T-helper 17 cell (primary cell): ENCODE results near the gene MESP2. TPM values are rescaled to one million over a fixed set of nuclear protein-coding genes. Genes with fewer than 3 reads are reported as not detected.

Experiments
- ATAC-seq: fragments of 150-1000 bp; cut with Tn5 transposase; 2 replicates; pipeline ENCODE4 v1.10.0; 2021; ENCODE audit warnings: mild to moderate bottlenecking, moderate library complexity
- DNase-seq, 3 donors: peaks; one replicate each; pipeline versions ENCODE4 v3.0.0 to v3.0.0-alpha.2; 2020 to 2021
- H3K9me3 ChIP-seq: one replicate; pipeline ENCODE4 v1.7.0; 2013; ENCODE audit warnings: low read length, mild to moderate bottlenecking; ENCODE audit not compliant: control insufficient read depth, poor library complexity, severe bottlenecking
- H3K27ac Mint-ChIP-seq: one replicate; pipeline ENCODE4 v1.8.0; 2022; ENCODE audit warnings: mild to moderate bottlenecking, moderate library complexity, mixed read lengths
- H3K27me3 Mint-ChIP-seq: one replicate; pipeline ENCODE4 v1.8.0; 2022; ENCODE audit warnings: mixed read lengths
- H3K36me3 Mint-ChIP-seq: one replicate; pipeline ENCODE4 v1.8.0; 2022; ENCODE audit warnings: low read depth, mixed read lengths
- H3K4me1 Mint-ChIP-seq: one replicate; pipeline ENCODE4 v1.8.0; 2022; ENCODE audit warnings: mild to moderate bottlenecking, mixed read lengths
- H3K4me3 Mint-ChIP-seq: one replicate; pipeline ENCODE4 v1.8.0; 2022; ENCODE audit warnings: mild to moderate bottlenecking, moderate library complexity, mixed read lengths
- total RNA-seq, 4 donors: library from RNA in 2 of 4; stranded (reverse) in 2 of 4; gene quantifications; one replicate each; pipeline ENCODE4 v1.2.3 and lab custom pipeline; 2022 to 2026

The MESP2 gene
- total RNA-seq, 2 donors from 2014 or later = not detected

DNA sequence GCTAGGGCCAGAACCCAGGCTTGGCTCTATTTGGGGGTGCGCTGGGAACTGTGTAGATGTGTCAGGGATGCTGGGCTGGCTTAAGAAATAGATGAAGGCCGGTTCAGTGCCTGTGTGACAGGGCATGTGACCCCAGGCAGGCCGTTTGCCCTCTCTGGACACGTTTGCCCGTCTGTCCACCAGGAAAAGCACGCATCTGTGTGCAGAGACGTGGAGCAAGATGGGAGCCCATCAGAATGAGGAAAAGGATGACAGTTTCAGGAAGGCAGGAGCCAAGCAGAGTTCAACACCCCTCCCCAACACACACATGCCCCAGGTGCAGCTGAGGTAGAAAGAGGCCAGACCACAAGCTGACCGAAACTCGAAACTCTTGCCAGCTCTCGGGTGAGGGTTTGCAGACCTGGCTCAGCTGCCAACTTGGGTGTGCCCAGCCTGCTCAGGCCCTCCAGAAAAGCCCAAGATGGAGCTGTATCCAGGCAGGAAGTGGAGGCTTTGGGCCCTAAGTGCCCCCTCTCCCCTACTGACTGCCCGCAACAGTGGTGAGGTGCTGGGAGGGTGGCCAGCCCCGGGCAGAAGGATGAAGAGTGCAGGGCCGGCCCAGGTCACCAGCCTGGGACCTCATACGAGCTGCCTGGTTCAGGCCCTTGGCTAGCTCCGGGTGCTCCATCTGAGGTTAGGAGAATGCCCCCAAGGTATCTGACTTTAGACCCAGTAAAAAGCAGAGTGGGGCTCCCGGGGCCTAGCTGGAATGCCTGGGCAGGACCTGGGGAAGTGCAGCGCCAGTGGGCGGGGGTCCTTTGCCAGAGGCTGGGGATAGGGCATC lies 14.9 kb upstream of the MESP2 start:
- Mint-ChIP-seq H3K36me3 (no peaks in the 10 kb centered on the region), H3K4me3 (no peak overlapping the region), H3K27ac (peak overlapping the region; percentile 39), H3K27me3 (peaks cover 23% of the 10 kb centered on the region), H3K4me1 (peaks cover 5% of the 10 kb centered on the region)
- no peaks in the 10 kb centered on the region for H3K9me3 ChIP-seq
- ATAC-seq (no peak), DNase-seq (no peak)

DNA sequence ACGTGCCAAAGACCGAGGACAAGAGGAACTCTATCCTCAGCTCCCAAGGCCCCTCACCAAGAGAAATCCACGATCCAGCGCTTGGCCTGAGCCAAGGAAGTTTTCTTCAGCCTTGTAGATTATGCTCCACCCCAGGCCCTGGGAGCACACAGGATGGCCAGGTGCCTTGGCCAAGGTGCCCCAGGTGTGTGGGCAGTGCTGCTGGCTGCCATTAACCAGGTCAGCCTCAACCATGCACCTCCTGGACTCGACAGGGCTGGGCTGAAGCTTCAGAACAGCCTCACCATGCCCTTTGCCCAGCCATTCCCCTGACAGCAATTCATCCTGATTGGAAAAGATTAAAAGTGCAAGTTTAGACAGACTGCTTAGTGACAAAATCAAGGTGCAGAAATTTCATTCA lies 14.2 kb upstream of the MESP2 start:
- no peak overlapping the region for H3K27ac Mint-ChIP-seq
- H3K36me3 Mint-ChIP-seq = no peaks in the 10 kb centered on the region

DNA sequence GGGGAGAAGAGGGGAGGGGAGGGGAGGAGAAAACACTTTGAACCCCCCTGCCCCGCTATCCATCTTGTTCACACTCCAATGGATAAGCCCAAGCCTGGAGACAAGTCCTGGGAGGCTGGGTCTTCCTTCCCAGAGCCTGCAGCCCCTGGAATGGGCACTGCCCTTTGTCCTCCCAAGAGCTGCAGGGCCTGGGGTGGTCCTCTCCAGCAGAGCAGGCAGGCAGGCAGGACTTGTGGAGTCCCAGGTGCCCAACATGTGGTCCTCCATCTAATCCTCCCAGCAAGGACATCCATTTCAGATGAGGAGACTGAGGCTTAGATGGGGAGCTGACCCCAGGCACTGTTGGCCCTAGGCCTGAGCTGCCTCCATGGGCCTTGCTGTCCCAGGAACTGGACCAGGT lies 10.4 kb upstream of the MESP2 start:
- H3K36me3 Mint-ChIP-seq = no peaks in the 10 kb centered on the region
- no peak overlapping the region for H3K4me3 Mint-ChIP-seq
- H3K27me3 Mint-ChIP-seq = peaks cover 4% of the 10 kb centered on the region
- DNase-seq (no peak), ATAC-seq (no peak)
- H3K4me1 Mint-ChIP-seq = peaks cover 2% of the 10 kb centered on the region
- H3K9me3 ChIP-seq = no peaks in the 10 kb centered on the region
- H3K27ac Mint-ChIP-seq = no peak overlapping the region

More for the DNA sequence above, 14.2 kb upstream of the MESP2 start:
- peaks cover 5% of the 10 kb centered on the region for H3K4me1 Mint-ChIP-seq
- no peak for DNase-seq
- ATAC-seq = no peak
- H3K27me3 Mint-ChIP-seq = peaks cover 22% of the 10 kb centered on the region
- H3K4me3 Mint-ChIP-seq = no peak overlapping the region
- H3K9me3 ChIP-seq = no peaks in the 10 kb centered on the region

DNA sequence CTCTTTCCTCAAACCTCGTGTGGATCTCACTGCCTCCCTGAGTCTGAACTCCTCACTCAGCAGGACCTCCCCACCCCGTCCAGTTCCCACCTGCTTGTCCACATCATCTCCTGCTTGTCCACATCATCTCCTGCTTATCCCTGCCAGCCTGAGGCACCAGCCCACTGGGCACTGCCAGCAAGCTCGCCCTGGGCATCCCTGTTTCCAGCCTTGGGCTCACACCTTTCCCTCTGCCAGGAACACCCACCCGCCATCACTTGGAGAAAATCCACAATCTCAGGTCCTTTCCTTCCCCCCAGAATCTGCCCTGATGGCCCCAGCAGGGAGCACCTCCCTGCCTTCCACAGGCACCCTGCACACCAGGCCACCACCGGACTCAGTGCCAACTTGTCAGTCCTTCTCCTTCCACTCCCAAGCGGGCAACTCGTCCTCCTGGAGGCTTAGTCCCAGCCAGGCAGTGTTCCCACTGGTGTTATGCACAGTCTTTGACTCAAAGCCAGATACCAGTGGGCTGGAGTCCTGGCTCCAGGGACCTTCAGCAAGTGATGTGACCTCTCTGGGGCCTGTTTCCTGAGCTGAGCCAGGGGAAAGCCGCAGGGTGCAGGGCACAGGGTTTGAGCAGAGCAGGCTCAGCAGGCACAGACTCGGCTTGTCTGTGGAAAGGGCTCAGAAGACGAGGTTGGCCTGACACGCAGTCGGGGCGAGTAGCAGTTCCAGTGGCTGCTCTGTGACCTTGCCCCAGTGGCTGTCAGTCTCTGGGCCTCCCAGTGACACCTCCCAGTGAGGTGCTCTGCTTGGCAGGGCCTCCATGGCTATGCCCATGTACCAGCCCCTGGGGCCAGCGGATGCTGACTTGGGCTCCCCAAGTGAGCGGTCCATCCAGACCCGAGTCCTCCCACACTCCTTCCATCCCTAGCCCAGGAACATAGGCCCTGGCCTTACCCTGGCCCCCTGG lies 9.5 kb upstream of the MESP2 start:
- no peaks in the 10 kb centered on the region for H3K36me3 Mint-ChIP-seq
- H3K4me1 Mint-ChIP-seq = peaks cover 2% of the 10 kb centered on the region
- peak overlapping the region; percentile 56 for H3K27ac Mint-ChIP-seq
- no peak overlapping the region for H3K4me3 Mint-ChIP-seq
- H3K27me3 Mint-ChIP-seq = no peaks in the 10 kb centered on the region
- DNase-seq = no peak
- no peak for ATAC-seq
- H3K9me3 ChIP-seq = no peaks in the 10 kb centered on the region

DNA sequence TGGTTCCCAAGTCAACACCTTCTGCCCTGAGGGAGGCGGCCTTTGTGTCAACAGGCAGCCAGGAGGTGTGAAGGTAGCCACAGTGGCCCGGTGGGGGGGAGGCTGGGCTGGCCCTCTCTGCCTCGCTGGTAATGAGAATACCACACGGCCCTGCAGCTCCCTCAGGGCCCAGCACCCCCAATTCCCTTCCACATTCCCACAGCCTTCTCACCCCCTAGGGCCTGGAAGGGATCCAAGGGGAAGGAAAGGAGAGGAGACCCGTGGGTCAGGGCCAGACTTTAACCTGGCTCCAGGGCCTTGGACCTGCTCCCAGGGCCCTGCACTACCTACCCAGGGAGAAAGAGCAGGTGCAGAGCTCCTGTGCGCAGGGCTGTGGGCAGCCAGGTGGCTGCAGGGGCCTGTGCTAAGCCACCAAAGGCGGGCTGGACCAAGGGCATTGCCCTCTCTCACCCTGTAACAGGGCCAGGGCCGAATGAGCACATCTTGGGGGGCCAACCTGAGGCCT lies 8.7 kb upstream of the MESP2 start:
- H3K27ac Mint-ChIP-seq = no peak overlapping the region
- no peaks in the 10 kb centered on the region for H3K27me3 Mint-ChIP-seq
- H3K36me3 Mint-ChIP-seq = no peaks in the 10 kb centered on the region

DNA sequence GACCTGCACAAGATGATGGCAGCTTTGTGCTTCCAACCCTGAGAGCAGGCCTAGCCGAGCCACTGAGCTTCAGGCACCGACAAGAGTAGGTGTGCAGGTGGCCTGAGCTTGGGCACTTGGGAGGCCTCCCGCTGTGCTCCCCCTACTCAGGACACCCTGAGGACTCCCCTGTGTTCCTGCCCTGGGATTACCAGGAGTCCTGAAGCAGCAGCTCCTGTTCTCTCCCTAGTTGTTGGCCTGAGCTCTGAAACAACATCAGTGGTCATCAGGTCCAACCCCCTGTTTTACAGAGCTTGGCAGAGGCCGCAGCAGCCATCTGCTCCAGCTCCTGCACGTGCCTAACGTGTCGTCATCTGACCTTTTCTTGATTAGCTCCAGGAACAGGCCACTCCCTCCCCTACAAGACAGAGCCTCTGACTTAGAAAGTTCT lies 8.0 kb upstream of the MESP2 start:
- H3K9me3 ChIP-seq = no peaks in the 10 kb centered on the region
- H3K27ac Mint-ChIP-seq = no peak overlapping the region
- H3K4me1 Mint-ChIP-seq = peaks cover 2% of the 10 kb centered on the region
- no peak for ATAC-seq
- H3K36me3 Mint-ChIP-seq = no peaks in the 10 kb centered on the region
- no peaks in the 10 kb centered on the region for H3K27me3 Mint-ChIP-seq
- H3K4me3 Mint-ChIP-seq = no peak overlapping the region
- DNase-seq = no peak

More for the DNA sequence above, 8.7 kb upstream of the MESP2 start:
- H3K4me3 Mint-ChIP-seq = no peak overlapping the region
- ATAC-seq (no peak), DNase-seq (no peak)
- H3K9me3 ChIP-seq = no peaks in the 10 kb centered on the region
- peaks cover 2% of the 10 kb centered on the region for H3K4me1 Mint-ChIP-seq

DNA sequence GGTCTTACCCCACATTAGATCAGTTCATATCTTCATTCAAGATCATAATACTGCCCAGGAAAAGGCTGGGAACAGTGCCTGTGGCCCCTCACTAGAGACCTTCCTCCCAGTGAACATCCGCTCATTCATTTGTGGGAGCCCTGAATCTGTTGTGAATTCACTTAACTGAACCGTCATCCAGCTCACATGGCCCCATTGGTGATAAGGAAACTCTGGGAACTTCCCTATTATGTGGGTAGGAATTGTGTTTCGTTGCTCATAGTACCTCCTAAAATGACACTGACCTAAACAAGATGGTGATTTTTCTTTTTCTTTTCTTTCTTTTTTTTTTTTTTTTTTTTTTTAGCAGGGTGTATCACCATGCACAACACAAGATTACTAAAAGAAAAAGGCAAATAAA lies 6.8 kb upstream of the MESP2 start:
- peaks cover 2% of the 10 kb centered on the region for H3K4me1 Mint-ChIP-seq
- H3K36me3 Mint-ChIP-seq = no peaks in the 10 kb centered on the region
- H3K27me3 Mint-ChIP-seq = peaks cover 4% of the 10 kb centered on the region
- H3K9me3 ChIP-seq = no peaks in the 10 kb centered on the region
- no peak overlapping the region for H3K27ac Mint-ChIP-seq
- no peak for ATAC-seq
- DNase-seq = no peak
- no peak overlapping the region for H3K4me3 Mint-ChIP-seq

DNA sequence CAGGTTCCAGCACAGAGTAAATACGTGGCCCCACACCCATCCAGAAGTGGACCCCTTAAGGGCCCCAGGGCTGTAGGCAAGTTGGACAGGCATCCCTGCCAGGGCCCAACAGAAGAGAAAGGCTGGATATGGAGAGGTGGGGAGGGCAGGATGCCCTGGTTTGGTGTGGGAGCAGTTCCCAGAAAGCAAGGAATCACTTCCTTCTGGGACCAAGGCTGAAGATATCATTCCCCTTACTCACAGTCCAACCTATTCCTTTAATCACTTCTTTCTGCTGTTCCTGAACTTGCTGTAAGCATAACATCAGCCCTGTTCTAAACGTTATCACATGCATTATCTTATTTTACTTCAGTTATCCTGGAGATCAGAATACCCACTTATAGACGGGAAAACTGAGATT lies 6.1 kb upstream of the MESP2 start:
- H3K27ac Mint-ChIP-seq = no peak overlapping the region
- no peaks in the 10 kb centered on the region for H3K9me3 ChIP-seq
- H3K4me3 Mint-ChIP-seq = no peak overlapping the region
- no peak for DNase-seq
- peaks cover 6% of the 10 kb centered on the region for H3K27me3 Mint-ChIP-seq
- H3K4me1 Mint-ChIP-seq = peaks cover 2% of the 10 kb centered on the region
- ATAC-seq = no peak
- no peaks in the 10 kb centered on the region for H3K36me3 Mint-ChIP-seq

DNA sequence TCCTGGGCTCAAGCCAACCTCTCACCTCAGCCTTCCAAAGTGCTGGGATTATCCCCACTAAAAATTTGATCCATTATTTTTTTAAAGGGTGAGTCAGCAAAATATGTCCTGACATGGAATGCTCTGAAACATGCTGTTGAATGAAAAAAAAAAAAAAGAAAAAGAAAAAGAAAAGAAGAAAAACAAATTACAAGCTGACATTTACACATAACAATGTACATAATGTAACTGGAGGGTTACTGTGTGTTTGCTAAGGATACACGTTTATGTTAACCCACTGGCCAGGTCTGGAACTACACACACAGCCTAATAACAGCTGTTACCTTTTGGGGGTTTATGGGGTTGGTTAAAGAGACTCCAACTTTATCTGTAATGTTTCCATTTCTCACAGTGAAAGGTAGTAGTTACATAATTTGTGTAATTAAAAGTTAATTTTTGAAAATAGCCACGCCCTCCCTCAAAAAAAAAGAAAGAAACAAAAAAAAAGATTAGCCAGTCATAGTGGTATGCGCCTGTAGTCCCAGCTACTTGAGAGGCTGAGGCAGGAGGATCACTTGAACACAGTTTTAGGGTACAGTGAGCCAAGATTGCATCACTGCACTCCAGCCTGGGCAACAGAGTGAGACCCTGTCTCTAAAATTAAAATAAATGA lies 3.1 kb upstream of the MESP2 start:
- H3K36me3 Mint-ChIP-seq = no peaks in the 10 kb centered on the region
- H3K27me3 Mint-ChIP-seq = peaks cover 10% of the 10 kb centered on the region
- no peak overlapping the region for H3K27ac Mint-ChIP-seq
- no peak for DNase-seq
- no peak overlapping the region for H3K4me3 Mint-ChIP-seq
- no peaks in the 10 kb centered on the region for H3K9me3 ChIP-seq
- no peak for ATAC-seq
- H3K4me1 Mint-ChIP-seq = no peaks in the 10 kb centered on the region

DNA sequence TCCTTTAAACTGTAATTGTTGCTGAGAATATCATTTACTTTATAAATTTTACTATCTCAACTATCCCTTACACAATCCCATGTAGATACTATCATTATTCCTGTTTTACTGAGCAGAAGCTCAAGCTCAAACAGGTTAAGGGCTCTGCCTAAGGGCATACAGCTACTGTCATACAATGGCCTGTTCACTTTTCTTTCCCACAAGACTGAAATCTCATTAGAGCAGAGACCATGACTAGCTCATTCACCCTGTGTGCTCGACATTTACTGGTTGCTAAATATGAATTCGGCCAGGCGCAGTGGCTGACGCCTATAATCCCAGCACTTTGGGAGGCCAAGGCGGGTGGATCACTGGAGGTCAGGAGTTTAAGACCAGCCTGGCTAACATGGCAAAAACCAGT lies 1.6 kb upstream of the MESP2 start:
- DNase-seq (no peak), ATAC-seq (no peak)
- Mint-ChIP-seq H3K27ac (no peak overlapping the region), H3K4me1 (no peaks in the 10 kb centered on the region), H3K4me3 (no peak overlapping the region), H3K27me3 (peaks cover 22% of the 10 kb centered on the region), H3K36me3 (no peaks in the 10 kb centered on the region)
- no peaks in the 10 kb centered on the region for H3K9me3 ChIP-seq

DNA sequence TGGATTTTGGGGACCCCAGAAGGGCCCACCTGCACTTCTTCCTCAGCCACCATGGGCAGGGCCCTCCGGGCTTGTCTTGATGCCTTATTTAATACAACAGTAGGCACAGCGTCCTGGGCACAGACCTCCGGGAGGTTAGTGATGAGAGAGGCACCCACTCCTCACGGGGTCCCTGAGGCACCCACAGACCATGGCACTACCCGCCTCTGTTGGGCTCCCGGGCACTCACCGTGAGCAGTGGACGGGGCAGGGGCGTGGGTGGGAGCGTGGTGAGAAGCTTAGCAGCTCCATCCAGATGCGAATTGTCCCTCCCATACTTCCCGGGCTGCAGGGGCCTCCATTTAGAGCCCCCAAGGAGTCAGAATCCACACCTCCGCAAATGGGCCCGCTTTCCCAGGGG lies 317 bp upstream of the MESP2 start:
- peak overlapping the region; percentile 45 for H3K4me3 Mint-ChIP-seq
- ATAC-seq (no peak), DNase-seq (no peak)

DNA sequence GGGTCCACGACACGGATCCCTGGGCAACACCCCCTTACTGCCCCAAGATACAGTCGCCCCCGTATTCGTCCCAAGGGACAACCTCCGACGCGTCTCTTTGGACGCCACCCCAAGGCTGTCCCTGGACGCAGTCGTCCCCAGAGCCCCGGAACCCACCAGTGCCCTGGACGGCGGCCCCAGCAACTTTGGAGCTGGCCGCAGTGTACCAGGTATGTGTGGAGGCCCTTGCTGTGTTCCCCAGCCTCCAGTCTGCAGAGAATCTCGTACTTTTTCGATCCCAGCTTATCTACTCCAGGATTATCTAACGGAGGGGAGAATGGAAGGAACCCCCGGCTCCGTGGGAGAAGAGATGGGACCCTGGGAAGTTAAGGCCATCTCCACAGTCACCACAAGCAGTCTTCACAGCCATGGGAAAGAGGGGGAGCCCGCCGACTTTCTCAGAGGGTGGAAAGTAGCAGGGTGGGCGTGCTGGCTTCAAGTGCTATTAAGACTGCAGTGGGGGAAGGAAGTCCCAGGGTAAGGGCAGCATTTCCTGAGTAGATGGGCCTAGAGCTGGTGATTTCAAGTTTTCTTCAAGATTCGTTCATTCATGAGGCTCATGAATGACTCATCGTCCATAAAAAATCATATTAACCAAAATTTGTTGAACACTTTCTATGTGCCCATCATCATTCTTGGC lies 1.1 kb downstream of the MESP2 start:
- peaks cover 37% of the 10 kb centered on the region for H3K27me3 Mint-ChIP-seq

More for the DNA sequence above, 317 bp upstream of the MESP2 start:
- Mint-ChIP-seq H3K27ac (no peak overlapping the region), H3K36me3 (no peaks in the 10 kb centered on the region), H3K4me1 (peaks cover 4% of the 10 kb centered on the region), H3K27me3 (peaks cover 27% of the 10 kb centered on the region)
- no peaks in the 10 kb centered on the region for H3K9me3 ChIP-seq

More for the DNA sequence above, 1.1 kb downstream of the MESP2 start:
- no peaks in the 10 kb centered on the region for H3K9me3 ChIP-seq
- no peaks in the 10 kb centered on the region for H3K36me3 Mint-ChIP-seq
- peaks cover 4% of the 10 kb centered on the region for H3K4me1 Mint-ChIP-seq
- H3K4me3 Mint-ChIP-seq = no peak overlapping the region
- DNase-seq (no peak), ATAC-seq (no peak)
- H3K27ac Mint-ChIP-seq = no peak overlapping the region
